GM15510 (cell line): ENCODE results near the gene CNNM2.

ENCODE experiments used
- POLR2A ChIP-seq: IDR thresholded peaks from 3 replicates; pipeline ENCODE4 v1.6.1; 2011; ENCODE audit warnings: borderline replicate concordance; ENCODE audit not compliant: insufficient read length; ENCODE audit errors: extremely low read depth

CNNM2 gene

GRCh38 chr10:103067956-103068355, 149.9 kb downstream of the CNNM2 start:
- TF ChIP-seq POLR2A = no peak

GRCh38 chr10:103069453-103070331, 151.6 kb downstream of the CNNM2 start:
- TF ChIP-seq POLR2A = no peak

GRCh38 chr10:103072276-103072675, 154.2 kb downstream of the CNNM2 start:
- no peak for TF ChIP-seq POLR2A

- TF ChIP-seq POLR2A = no peak
Measured at GRCh38 chr10:103072891-103073290, 154.8 kb downstream of the CNNM2 start.

- TF ChIP-seq POLR2A = no peak
Measured at GRCh38 chr10:103077020-103077419, 158.9 kb downstream of the CNNM2 start.

- TF ChIP-seq POLR2A = no peak
Measured at GRCh38 chr10:103077491-103078308, 159.6 kb downstream of the CNNM2 start.

GRCh38 chr10:103078309-103078615, 160.2 kb downstream of the CNNM2 start:
- no peak for TF ChIP-seq POLR2A

GRCh38 chr10:103078676-103079075, 160.6 kb downstream of the CNNM2 start:
- no peak for TF ChIP-seq POLR2A

- no peak for TF ChIP-seq POLR2A
Measured at GRCh38 chr10:103079100-103079499, 161.0 kb downstream of the CNNM2 start.

- no peak for TF ChIP-seq POLR2A
Measured at GRCh38 chr10:103079946-103080345, 161.9 kb downstream of the CNNM2 start.

GRCh38 chr10:103080891-103081581, 162.9 kb downstream of the CNNM2 start:
- TF ChIP-seq POLR2A = no peak

GRCh38 chr10:103082683-103083082, 164.6 kb downstream of the CNNM2 start:
- no peak for TF ChIP-seq POLR2A

GRCh38 chr10:103083266-103083976, 165.3 kb downstream of the CNNM2 start:
- TF ChIP-seq POLR2A = no peak

GRCh38 chr10:103083977-103084320, 165.9 kb downstream of the CNNM2 start:
- no peak for TF ChIP-seq POLR2A

GRCh38 chr10:103086261-103086660, 168.2 kb downstream of the CNNM2 start:
- TF ChIP-seq POLR2A = no peak
